ENCODE data around the gene CASP14. TPM values are rescaled to one million over a fixed set of nuclear protein-coding genes. Genes with fewer than 3 reads are reported as not detected.
"Not testable (repeated sequence)": the region's sequence is repeated elsewhere in the genome, so short reads cannot be mapped to it uniquely, and the experiment has no call there.

Gene CASP14
- total RNA-seq: 100 to 1,000 TPM; 245 to 346 (median 293) TPM

- no peak within 1 kb of the TSS for H3K4me3 ChIP-seq (ENCODE audit: low read depth, poor library complexity, severe bottlenecking)
- intact Hi-C loops (cut with DNase I; ENCODE audit: low total_unique reads): no loop called here
- WGBS, 2 donors: 71% methylated on average over 11 of the region's 11 CpGs
- peak in 1 of 2 donors; percentile 72 for DNase-seq (ENCODE audit: low spot score in 2 of 2)
- no peak for TF ChIP-seq CTCF (IDR thresholded peaks at IDR 0.05)
- TF ChIP-seq POLR2A (IDR thresholded peaks at IDR 0.05): no peak
Measured at GRCh38 chr19:15048885-15049541, at the start of gene CASP14. CASP14 (plus strand) TSS chr19:15049480; CDS start chr19:15052252, 2,772 bp downstream.

GRCh38 chr19:15008308-15008707 lies 41.0 kb upstream of the CASP14 start:
- TF ChIP-seq POLR2A (IDR thresholded peaks at IDR 0.05) (no peak), CTCF (IDR thresholded peaks at IDR 0.05) (no peak)
- H3K4me3 ChIP-seq (ENCODE audit: low read depth, poor library complexity, severe bottlenecking): no peak overlapping the region
- no peak for DNase-seq (ENCODE audit: low spot score in 2 of 2)
- intact Hi-C loops (cut with DNase I; ENCODE audit: low total_unique reads): no loop called here

- intact Hi-C loops (cut with DNase I; ENCODE audit: low total_unique reads): no loop called here
- DNase-seq (ENCODE audit: low spot score in 2 of 2): no peak
- H3K4me3 ChIP-seq (ENCODE audit: low read depth, poor library complexity, severe bottlenecking): no peak overlapping the region
- WGBS, 2 donors: 8 to 19% methylated on average over 9 to 48 of the region's 73 CpGs
- TF ChIP-seq POLR2A (IDR thresholded peaks at IDR 0.05) (no peak), CTCF (IDR thresholded peaks at IDR 0.05) (no peak)
Measured at GRCh38 chr19:15010501-15011300, 38.6 kb upstream of the CASP14 start.

GRCh38 chr19:15014579-15014978 lies 34.7 kb upstream of the CASP14 start:
- no peak for DNase-seq (ENCODE audit: low spot score in 2 of 2)
- no peak for TF ChIP-seq CTCF (IDR thresholded peaks at IDR 0.05)
- TF ChIP-seq POLR2A (IDR thresholded peaks at IDR 0.05): no peak
- intact Hi-C loops (cut with DNase I; ENCODE audit: low total_unique reads): no loop called here
- 7 to 9% methylated on average over 11 of the region's 11 CpGs for WGBS, 2 donors
- no peak overlapping the region for H3K4me3 ChIP-seq (ENCODE audit: low read depth, poor library complexity, severe bottlenecking)

- 44 to 48% methylated on average over 18 of the region's 18 CpGs for WGBS, 2 donors
- intact Hi-C loops (cut with DNase I; ENCODE audit: low total_unique reads): no loop called here
- no peak for DNase-seq (ENCODE audit: low spot score in 2 of 2)
- H3K4me3 ChIP-seq (ENCODE audit: low read depth, poor library complexity, severe bottlenecking): no peak overlapping the region
- TF ChIP-seq POLR2A (IDR thresholded peaks at IDR 0.05) (no peak), CTCF (IDR thresholded peaks at IDR 0.05) (no peak)
Measured at GRCh38 chr19:15015946-15016542, 33.2 kb upstream of the CASP14 start.

- DNase-seq (ENCODE audit: low spot score in 2 of 2): peak in 1 of 2 donors; percentile 23
- WGBS, 2 donors: 60 to 67% methylated on average over 3 of the region's 3 CpGs
- H3K4me3 ChIP-seq (ENCODE audit: low read depth, poor library complexity, severe bottlenecking); intact Hi-C loops (cut with DNase I; ENCODE audit: low total_unique reads): not testable (repeated sequence)
Measured at GRCh38 chr19:15018836-15019235, 30.4 kb upstream of the CASP14 start.

All from lower leg skin (tissue), 4 donors.